OCI-LY3 (cell line): ENCODE measurements around the gene TEFM.

Experiments
- H2AFZ ChIP-seq: fragments of 200-600, 300-600 bp; shearing (Covaris generic); 2 replicates; pipeline ENCODE4 v1.6.0; 2014; ENCODE audit warnings: antibody characterized with exemption, low read depth, low read length
- H3K27ac ChIP-seq: fragments of 200-600, 300-600 bp; sonication (generic); 2 replicates; pipeline ENCODE4 v1.5.1; 2014; ENCODE audit warnings: mild to moderate bottlenecking, low read length, moderate library complexity, mixed read lengths
- H3K27me3 ChIP-seq: fragments of 200-600, 300-600 bp; sonication (generic); 2 replicates; pipeline ENCODE4 v1.6.1; 2014; ENCODE audit warnings: low read depth, low read length, mixed read lengths
- H3K36me3 ChIP-seq: fragments of 200-600, 300-600 bp; sonication (generic); replicated peaks from 2 replicates; pipeline ENCODE3; 2014; ENCODE audit warnings: low read depth, low read length, mixed read lengths
- H3K4me1 ChIP-seq: fragments of 300-600, 200-600 bp; sonication (generic); 2 replicates; pipeline ENCODE4 v1.6.1; 2014; ENCODE audit warnings: low read length, mixed read lengths
- H3K4me2 ChIP-seq: fragments of 200-600, 300-600 bp; sonication (generic); 2 replicates; pipeline ENCODE4 v1.6.1; 2014; ENCODE audit warnings: low read length, mixed read lengths
- H3K4me3 ChIP-seq: fragments of 300-600, 200-600 bp; sonication (generic); 2 replicates; pipeline ENCODE4 v1.5.1; 2014; ENCODE audit warnings: antibody characterized with exemption, mild to moderate bottlenecking, low read length, moderate library complexity
- H3K79me2 ChIP-seq: fragments of 300-600, 200-600 bp; shearing (Covaris generic); 2 replicates; pipeline ENCODE4 v1.6.1; 2014; ENCODE audit warnings: mild to moderate bottlenecking, low read length, mixed read lengths
- H3K9ac ChIP-seq: fragments of 300-600, 200-600 bp; shearing (Covaris generic); 2 replicates; pipeline ENCODE4 v1.6.0; 2014; ENCODE audit warnings: mild to moderate bottlenecking, low read length, moderate library complexity
- H3K9me3 ChIP-seq: fragments of 200-600, 300-600 bp; shearing (Covaris generic); 2 replicates; pipeline ENCODE4 v1.6.1; 2014; ENCODE audit warnings: low read length, mixed read lengths; ENCODE audit not compliant: insufficient read depth
- H4K20me1 ChIP-seq: fragments of 200-600, 300-600 bp; sonication (generic); 2 replicates; pipeline ENCODE4 v1.6.1; 2016; ENCODE audit warnings: low read length, mixed read lengths; ENCODE audit not compliant: insufficient read depth
- EZH2phosphoT487 ChIP-seq: fragments of 200-600 bp; shearing (Covaris generic); IDR thresholded peaks from 2 replicates; pipeline ENCODE4 v1.6.1; 2018; ENCODE audit warnings: antibody characterized with exemption, mixed run types, low read depth
- TF ChIP-seq, protein P1 (sequence below): fragments of 200-600, 300-600 bp; sonication (generic); IDR thresholded peaks from 2 replicates; pipeline ENCODE4 v1.5.1; 2014; ENCODE audit warnings: antibody characterized with exemption, low read length, low read depth

Gene TEFM

GRCh38 chr17:30950669-30951399, 44.8 kb upstream of the TEFM start:
- Histone ChIP-seq H3K4me3 (no peak overlapping the region), H2AFZ (no peak overlapping the region), H3K9ac (no peak overlapping the region), H4K20me1 (no peaks in the 10 kb centered on the region), H3K9me3 (no peaks in the 10 kb centered on the region), H3K27ac (no peak overlapping the region), H3K79me2 (no peaks in the 10 kb centered on the region), H3K36me3 (no peaks in the 10 kb centered on the region), H3K4me1 (peaks cover 18% of the 10 kb centered on the region), H3K27me3 (no peaks in the 10 kb centered on the region), H3K4me2 (no peak overlapping the region)
- TF ChIP-seq, protein P1, sequence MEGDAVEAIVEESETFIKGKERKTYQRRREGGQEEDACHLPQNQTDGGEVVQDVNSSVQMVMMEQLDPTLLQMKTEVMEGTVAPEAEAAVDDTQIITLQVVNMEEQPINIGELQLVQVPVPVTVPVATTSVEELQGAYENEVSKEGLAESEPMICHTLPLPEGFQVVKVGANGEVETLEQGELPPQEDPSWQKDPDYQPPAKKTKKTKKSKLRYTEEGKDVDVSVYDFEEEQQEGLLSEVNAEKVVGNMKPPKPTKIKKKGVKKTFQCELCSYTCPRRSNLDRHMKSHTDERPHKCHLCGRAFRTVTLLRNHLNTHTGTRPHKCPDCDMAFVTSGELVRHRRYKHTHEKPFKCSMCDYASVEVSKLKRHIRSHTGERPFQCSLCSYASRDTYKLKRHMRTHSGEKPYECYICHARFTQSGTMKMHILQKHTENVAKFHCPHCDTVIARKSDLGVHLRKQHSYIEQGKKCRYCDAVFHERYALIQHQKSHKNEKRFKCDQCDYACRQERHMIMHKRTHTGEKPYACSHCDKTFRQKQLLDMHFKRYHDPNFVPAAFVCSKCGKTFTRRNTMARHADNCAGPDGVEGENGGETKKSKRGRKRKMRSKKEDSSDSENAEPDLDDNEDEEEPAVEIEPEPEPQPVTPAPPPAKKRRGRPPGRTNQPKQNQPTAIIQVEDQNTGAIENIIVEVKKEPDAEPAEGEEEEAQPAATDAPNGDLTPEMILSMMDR = no peak
- TF ChIP-seq EZH2phosphoT487 = no peak

DNA sequence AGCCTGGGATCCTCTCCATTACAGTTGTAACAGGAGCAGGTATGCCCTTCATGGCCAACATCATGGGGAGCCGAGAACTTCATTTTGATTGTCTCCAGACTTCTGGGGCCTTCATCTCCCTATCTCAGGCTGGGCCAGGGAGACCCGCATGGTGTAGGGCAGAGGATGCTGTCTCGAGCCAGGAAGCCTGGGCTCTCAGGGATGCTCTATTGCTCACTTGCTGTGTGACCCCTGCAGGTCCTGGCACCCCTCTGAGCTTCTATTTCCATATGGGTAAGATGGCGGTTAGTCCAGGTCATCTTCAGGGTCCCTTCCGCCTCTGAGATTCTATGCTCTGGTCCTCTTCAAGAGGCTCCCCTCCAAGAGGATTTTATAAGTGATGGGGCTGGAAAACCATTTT, 44.2 kb upstream of the TEFM start:
- H3K9me3 ChIP-seq = no peaks in the 10 kb centered on the region
- TF ChIP-seq, protein P1 = no peak
- TF ChIP-seq EZH2phosphoT487 = no peak
- no peak overlapping the region for H2AFZ ChIP-seq
- H3K27me3 ChIP-seq = no peaks in the 10 kb centered on the region
- H4K20me1 ChIP-seq = no peaks in the 10 kb centered on the region
- peaks cover 18% of the 10 kb centered on the region for H3K4me1 ChIP-seq
- no peak overlapping the region for H3K4me2 ChIP-seq
- no peak overlapping the region for H3K9ac ChIP-seq
- H3K27ac ChIP-seq = no peak overlapping the region
- H3K79me2 ChIP-seq = no peaks in the 10 kb centered on the region
- H3K36me3 ChIP-seq = no peaks in the 10 kb centered on the region
- no peak overlapping the region for H3K4me3 ChIP-seq

- no peak overlapping the region for H3K9ac ChIP-seq
- no peaks in the 10 kb centered on the region for H3K27me3 ChIP-seq
- no peak for TF ChIP-seq EZH2phosphoT487
- TF ChIP-seq, protein P1 = no peak
- H3K27ac ChIP-seq = no peak overlapping the region
- no peak overlapping the region for H2AFZ ChIP-seq
- H3K9me3 ChIP-seq = no peaks in the 10 kb centered on the region
- no peaks in the 10 kb centered on the region for H3K79me2 ChIP-seq
- H3K4me2 ChIP-seq = no peak overlapping the region
- no peaks in the 10 kb centered on the region for H3K36me3 ChIP-seq
- no peaks in the 10 kb centered on the region for H4K20me1 ChIP-seq
- H3K4me3 ChIP-seq = no peak overlapping the region
- H3K4me1 ChIP-seq = peaks cover 9% of the 10 kb centered on the region
Measured at GRCh38 chr17:30947796-30948195, 41.8 kb upstream of the TEFM start.

DNA sequence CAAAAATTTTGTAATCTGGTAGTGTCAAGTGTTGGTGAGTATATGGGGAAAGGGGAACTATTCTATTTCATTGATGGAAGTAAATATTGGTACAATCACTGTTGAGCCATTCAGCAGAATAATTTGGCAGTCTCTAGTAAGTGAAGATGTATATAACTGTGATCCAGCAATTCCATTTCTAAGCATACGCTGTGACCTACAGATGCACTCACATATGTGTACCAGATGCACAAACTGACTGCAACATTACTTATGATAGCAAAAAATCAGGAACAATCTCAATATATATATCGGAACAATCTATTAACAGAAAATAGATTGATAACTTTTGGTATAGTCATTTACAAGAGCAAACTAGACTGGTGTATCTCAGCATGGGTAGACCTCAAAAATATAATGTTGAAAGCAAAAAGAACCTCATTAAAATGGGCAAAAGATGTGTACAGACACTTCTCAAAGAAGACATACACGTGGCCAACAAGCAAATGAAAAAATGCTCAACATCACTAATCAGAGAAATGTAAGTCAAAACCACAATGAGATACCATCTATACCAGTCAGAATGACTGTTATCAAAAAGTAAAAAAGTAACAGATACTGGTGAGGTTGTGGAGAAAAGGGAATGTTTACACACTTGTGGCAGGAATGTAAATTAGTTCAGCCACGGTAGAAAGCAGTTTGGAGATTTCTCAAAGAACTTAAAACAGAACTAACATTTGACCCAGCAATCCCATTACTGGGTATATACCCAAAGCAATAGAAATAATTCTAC, 36.5 kb upstream of the TEFM start:
- Histone ChIP-seq H3K4me2 (no peak overlapping the region), H4K20me1 (no peaks in the 10 kb centered on the region)

More for the DNA sequence above, 36.5 kb upstream of the TEFM start:
- no peaks in the 10 kb centered on the region for H3K9me3 ChIP-seq
- H3K27me3 ChIP-seq = no peaks in the 10 kb centered on the region
- H3K4me1 ChIP-seq = peaks cover 16% of the 10 kb centered on the region
- no peak overlapping the region for H3K4me3 ChIP-seq
- TF ChIP-seq, protein P1 = no peak
- no peak for TF ChIP-seq EZH2phosphoT487
- no peak overlapping the region for H3K9ac ChIP-seq
- no peak overlapping the region for H3K27ac ChIP-seq
- H2AFZ ChIP-seq = no peak overlapping the region
- H3K36me3 ChIP-seq = no peaks in the 10 kb centered on the region
- no peaks in the 10 kb centered on the region for H3K79me2 ChIP-seq
